Right lobe of liver (tissue), 6 donors: ENCODE measurements around the gene LDLRAD3. TPM values are rescaled to one million over a fixed set of nuclear protein-coding genes. Genes with fewer than 3 reads are reported as not detected.

Source experiments
- ATAC-seq, 4 donors: fragments of 200-7000 bp; cut with Tn5 transposase; one replicate each; pipeline ENCODE4 v1.9.1; 2020; ENCODE audit warnings: mild to moderate bottlenecking in 4 of 4, moderate library complexity in 4 of 4
- DNase-seq, 3 donors: peaks; one replicate each; pipeline ENCODE4 v3.0.0-alpha.2; 2020
- H3K27ac ChIP-seq, 3 donors: fragments of 200-600 bp; one replicate each; pipeline ENCODE4 v1.8.0; 2022
- H3K27me3 ChIP-seq, 2 donors: fragments of 200-600 bp; one replicate each; pipeline ENCODE4 v1.8.0; 2022
- H3K36me3 ChIP-seq, 4 donors: fragments of 200-600 bp; sonication (generic) in 1 of 4; one replicate each; pipeline versions ENCODE4 v1.5.1 to v1.8.0; 2017 to 2022; ENCODE audit warnings: control low read depth in 1 of 4
- H3K4me1 ChIP-seq, 4 donors: fragments of 200-600 bp; sonication (generic) in 1 of 4; one replicate each; pipeline versions ENCODE4 v1.5.1 to v1.8.0; 2017 to 2022; ENCODE audit warnings: control low read depth in 1 of 4
- H3K4me3 ChIP-seq, 3 donors: fragments of 200-600 bp; one replicate each; pipeline ENCODE4 v1.8.0; 2022
- H3K9me3 ChIP-seq, 4 donors: fragments of 200-600 bp; sonication (generic) in 1 of 4; one replicate each; pipeline versions ENCODE4 v1.5.1 to v1.8.0; 2017 to 2022; ENCODE audit warnings: control low read depth in 1 of 4
- CTCF ChIP-seq, 4 donors: fragments of 200-600 bp in 3 of 4; fragments of 450-650 bp in 1 of 4; IDR thresholded peaks; one replicate each; pipeline versions ENCODE4 v1.5.1 to v1.8.0; 2016 to 2022; ENCODE audit warnings: antibody characterized with exemption in 4 of 4, mild to moderate bottlenecking in 2 of 4
- POLR2A ChIP-seq: fragments of 450-650 bp; IDR thresholded peaks from one replicate; pipeline ENCODE4 v1.6.1; 2017; ENCODE audit warnings: antibody characterized with exemption, mild to moderate bottlenecking
- WGBS: methylation state at CpG from one replicate; pipeline ENCODE4 v1.1.6; 2018; ENCODE audit warnings: low coverage, low lambda C conversion rate; ENCODE audit not compliant: insufficient coverage; ENCODE audit errors: missing lambda C conversion rate; 5-methylcytosine and 5-hydroxymethylcytosine counted together
- intact Hi-C, 2 donors: fragments of 100-400 bp; cut with DNase I; formaldehyde crosslinking; loops; one replicate each; pipeline versions ENCODE4 v1.11.2 to v1.14.1; 2022
- total RNA-seq, 6 experiments: library from RNA; depleted of rRNA in 2 of 6; stranded (reverse); fragments of >200 nt in 2 of 6; fragmentation: NEBNext Ultra II Directional in 3 of 6; extraction: Animal tissue kit (Norgen Biotek cat#: 25700) in 3 of 6; gene quantifications; one replicate each; pipeline versions ENCODE4 v1.1.0 to v1.2.4, GENCODE V29; 2016 to 2023
- donor health status: DM: no; HTN: yes; CAD: no.
- donor health status: DM: no; HTN: no; CAD: no.
- donor health status: DM: no; HTN: no; CAD: no.
- donor health status: DM: no; HTN: yes; CAD: no.
- donor health status: DM: no; HTN: yes; CAD: no.

The LDLRAD3 gene
- total RNA-seq, 6 experiments from 2014 or later, result 0.62 to 3.3 (median 2.7) TPM

- H3K27me3 ChIP-seq, result no peaks in the 10 kb centered on the region
- WGBS, result 65% methylated on average over 3 of the region's 3 CpGs
- intact Hi-C loops, result no loop called here
- H3K4me1 ChIP-seq, result no peaks in the 10 kb centered on the region
- ATAC-seq (no peak), DNase-seq (no peak)
- no peaks in the 10 kb centered on the region for H3K9me3 ChIP-seq
- H3K27ac ChIP-seq, result no peak overlapping the region
- no peak overlapping the region for H3K4me3 ChIP-seq
- TF ChIP-seq POLR2A, result no peak
- no peak for TF ChIP-seq CTCF (IDR thresholded peaks at IDR 0.05)
- H3K36me3 ChIP-seq, result no peaks in the 10 kb centered on the region
These were observed 165.7 kb downstream of the LDLRAD3 start for GRCh38 chr11:36109590-36109849.

GRCh38 chr11:36109850-36110606 lies 166.2 kb downstream of the LDLRAD3 start:
- WGBS, result 60% methylated on average over 4 of the region's 6 CpGs
- DNase-seq (no peak), ATAC-seq (no peak)
- no peaks in the 10 kb centered on the region for H3K27me3 ChIP-seq
- TF ChIP-seq POLR2A (no peak), CTCF (IDR thresholded peaks at IDR 0.05) (no peak)
- no peaks in the 10 kb centered on the region for H3K4me1 ChIP-seq
- H3K27ac ChIP-seq, result no peak overlapping the region
- H3K4me3 ChIP-seq, result no peak overlapping the region
- H3K9me3 ChIP-seq, result no peaks in the 10 kb centered on the region
- intact Hi-C loops, result no loop called here
- H3K36me3 ChIP-seq, result no peaks in the 10 kb centered on the region

GRCh38 chr11:36110668-36111410 lies 167.0 kb downstream of the LDLRAD3 start:
- H3K4me3 ChIP-seq, result no peak overlapping the region
- H3K27ac ChIP-seq, result no peak overlapping the region
- TF ChIP-seq CTCF (IDR thresholded peaks at IDR 0.05), result no peak
- TF ChIP-seq POLR2A, result no peak
- 63% methylated on average over 9 of the region's 9 CpGs for WGBS
- DNase-seq, result no peak
- no peaks in the 10 kb centered on the region for H3K27me3 ChIP-seq
- intact Hi-C loops, result no loop called here
- no peak for ATAC-seq
- H3K9me3 ChIP-seq, result no peaks in the 10 kb centered on the region
- H3K36me3 ChIP-seq, result no peaks in the 10 kb centered on the region
- no peaks in the 10 kb centered on the region for H3K4me1 ChIP-seq

- no peak for DNase-seq
- TF ChIP-seq POLR2A, result no peak
- no peak for TF ChIP-seq CTCF (IDR thresholded peaks at IDR 0.05)
- intact Hi-C loops, result no loop called here
- no peak overlapping the region for H3K4me3 ChIP-seq
- no peaks in the 10 kb centered on the region for H3K36me3 ChIP-seq
- H3K9me3 ChIP-seq, result no peaks in the 10 kb centered on the region
- no peak overlapping the region for H3K27ac ChIP-seq
- no peaks in the 10 kb centered on the region for H3K4me1 ChIP-seq
- H3K27me3 ChIP-seq, result no peaks in the 10 kb centered on the region
- ATAC-seq, result no peak
- WGBS, result 90% methylated on average over 1 of the region's 7 CpGs
These were observed 170.2 kb downstream of the LDLRAD3 start for GRCh38 chr11:36114095-36114494.
